Natural killer cell (primary cell): ENCODE measurements around the gene NIP7. TPM values are rescaled to one million over a fixed set of nuclear protein-coding genes. Genes with fewer than 3 reads are reported as not detected.
A peak's percentile ranks its signal among the peaks of the same experiment; 100 is the strongest.

Experiments used
- ATAC-seq, 3 donors: fragments of 150-1000 bp in 2 of 3; fragments of 200-7000 bp in 1 of 3; cut with Tn5 transposase; 1 replicate in 1 of 3; 2 replicates in 2 of 3; pipeline ENCODE4 v1.10.0; 2021; ENCODE audit warnings: mild to moderate bottlenecking in 2 of 3, moderate library complexity in 2 of 3
- DNase-seq, 2 donors: peaks; one replicate each; pipeline versions ENCODE4 v3.0.0 to v3.0.0-alpha.2; 2013 to 2021; ENCODE audit warnings: mixed read lengths in 1 of 2
- H3K27ac ChIP-seq: one replicate; pipeline ENCODE4 v1.5.1; 2013; ENCODE audit warnings: mild to moderate bottlenecking, low read length
- H3K27me3 ChIP-seq: one replicate; pipeline ENCODE4 v1.6.1; 2013; ENCODE audit warnings: low read length; ENCODE audit not compliant: control insufficient read depth, insufficient read depth
- H3K36me3 ChIP-seq: one replicate; pipeline ENCODE4 v1.6.1; 2013; ENCODE audit warnings: low read length; ENCODE audit not compliant: control insufficient read depth, insufficient read depth
- H3K4me1 ChIP-seq: one replicate; pipeline ENCODE4 v1.6.1; 2013; ENCODE audit warnings: low read length; ENCODE audit not compliant: control insufficient read depth, insufficient read depth
- H3K4me3 ChIP-seq: one replicate; pipeline ENCODE4 v1.5.1; 2013; ENCODE audit warnings: low read length
- H3K9me3 ChIP-seq: one replicate; pipeline ENCODE4 v1.6.1; 2013; ENCODE audit warnings: low read length; ENCODE audit not compliant: control insufficient read depth, insufficient read depth
- H3K27ac Mint-ChIP-seq, 2 donors: one replicate each; pipeline ENCODE4 v1.8.0; 2022; ENCODE audit warnings: mild to moderate bottlenecking in 2 of 2, mixed read lengths in 2 of 2, moderate library complexity in 1 of 2
- H3K27me3 Mint-ChIP-seq, 2 donors: one replicate each; pipeline ENCODE4 v1.8.0; 2022; ENCODE audit warnings: low read depth in 2 of 2, mixed read lengths in 2 of 2
- H3K36me3 Mint-ChIP-seq: one replicate; pipeline ENCODE4 v1.8.0; 2022; ENCODE audit warnings: mixed read lengths
- H3K4me1 Mint-ChIP-seq, 2 donors: one replicate each; pipeline ENCODE4 v1.8.0; 2022; ENCODE audit warnings: mixed read lengths in 2 of 2
- H3K4me3 Mint-ChIP-seq: one replicate; pipeline ENCODE4 v1.8.0; 2022; ENCODE audit warnings: mild to moderate bottlenecking, moderate library complexity, mixed read lengths
- H3K9me3 Mint-ChIP-seq, 2 donors: one replicate each; pipeline ENCODE4 v1.8.0; 2022; ENCODE audit warnings: mixed read lengths in 2 of 2
- WGBS: methylation state at CpG from one replicate; pipeline ENCODE4 v1.1.7; 2013; ENCODE audit warnings: missing lambda C conversion rate; ENCODE audit not compliant: insufficient coverage; 5-methylcytosine and 5-hydroxymethylcytosine counted together
- intact Hi-C: fragments of 100-400 bp; cut with micrococcal nuclease; formaldehyde crosslinking; loops from one replicate; pipeline ENCODE4 v1.14.2; 2022
- total RNA-seq, 4 donors: library from RNA; stranded (reverse); fragments of 120-200 nt in 1 of 4; gene quantifications; one replicate each; pipeline versions ENCODE4 v1.2.3 to v1.2.4, GENCODE V29; 2013 to 2022
- TF ChIP-seq, protein P1 (sequence below): fragments of 200-600 bp; IDR thresholded peaks from one replicate; pipeline ENCODE4 v1.8.0; 2022; ENCODE audit warnings: antibody characterized with exemption

NIP7 gene
- total RNA-seq, 3 donors from 2014 or later (not counting 1 experiment from before 2014, with no cell fraction given) = 33.7 to 41.8 (median 37.7) TPM

DNA sequence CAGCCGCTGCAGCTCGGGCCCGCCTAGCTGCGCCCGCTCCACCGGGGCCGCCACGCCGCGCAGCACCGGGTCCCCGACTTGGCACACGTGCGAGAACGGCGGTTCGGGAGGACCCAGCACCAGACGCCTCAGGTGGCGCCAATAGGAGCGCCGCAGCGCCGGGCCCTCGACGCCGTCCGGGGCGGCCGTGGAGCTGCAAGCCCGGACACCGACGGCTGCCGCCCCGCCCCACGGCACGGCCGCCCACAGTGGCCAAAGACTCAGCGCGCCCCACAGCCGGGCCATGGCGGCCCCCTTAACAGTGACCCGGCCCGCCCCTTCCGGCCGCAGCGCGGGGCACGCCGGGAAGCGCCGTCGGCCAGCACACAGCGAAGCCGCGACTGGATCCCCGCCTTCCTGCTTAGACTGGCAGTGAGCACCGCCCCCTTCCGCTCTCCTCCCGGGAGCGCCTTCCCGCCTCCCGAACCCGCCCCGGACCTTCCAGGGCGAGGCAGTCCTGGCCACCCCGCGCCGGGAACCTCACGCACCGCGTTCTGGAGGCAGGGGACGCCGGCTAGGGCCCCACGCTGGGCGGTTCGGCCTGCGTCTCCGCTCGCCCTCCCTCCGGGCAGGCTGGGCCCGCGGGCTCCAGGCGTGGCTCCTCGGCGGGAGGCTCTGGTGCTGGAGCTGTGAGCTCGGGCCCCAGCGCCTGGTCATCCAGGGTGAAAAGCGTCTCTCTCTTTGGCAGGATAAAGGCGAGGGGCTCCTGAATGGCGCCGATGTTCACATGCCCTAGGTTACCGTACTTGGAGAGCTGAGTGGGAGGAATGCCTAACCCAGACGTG is 9.1 kb upstream of the NIP7 start, which contains the start of gene PDF:
PDF (minus strand) TSS at position 303 of the 824 bp plus-strand sequence; CDS start at position 285, 18 bp downstream.
- Mint-ChIP-seq H3K36me3 (peaks cover under 1% of the 10 kb centered on the region), H3K4me1 (peaks cover 14 to 19% of the 10 kb centered on the region in 2 donors), H3K27ac (peak within 1 kb of the TSS; percentile 50 to 72), H3K27me3 (no peaks in the 10 kb centered on the region), H3K9me3 (no peaks in the 10 kb centered on the region), H3K4me3 (peak within 1 kb of the TSS; percentile 77)
- WGBS = under 1% methylated on average over 90 of the region's 93 CpGs
- no peaks in the 10 kb centered on the region for H3K9me3 ChIP-seq
- peak within 1 kb of the TSS; percentile 49 for H3K4me3 ChIP-seq
- ATAC-seq (peak; percentile 96 to 99 (median 97)), DNase-seq (peak; percentile 81 to 90)
- H3K27me3 ChIP-seq = no peaks in the 10 kb centered on the region
- TF ChIP-seq, protein P1, sequence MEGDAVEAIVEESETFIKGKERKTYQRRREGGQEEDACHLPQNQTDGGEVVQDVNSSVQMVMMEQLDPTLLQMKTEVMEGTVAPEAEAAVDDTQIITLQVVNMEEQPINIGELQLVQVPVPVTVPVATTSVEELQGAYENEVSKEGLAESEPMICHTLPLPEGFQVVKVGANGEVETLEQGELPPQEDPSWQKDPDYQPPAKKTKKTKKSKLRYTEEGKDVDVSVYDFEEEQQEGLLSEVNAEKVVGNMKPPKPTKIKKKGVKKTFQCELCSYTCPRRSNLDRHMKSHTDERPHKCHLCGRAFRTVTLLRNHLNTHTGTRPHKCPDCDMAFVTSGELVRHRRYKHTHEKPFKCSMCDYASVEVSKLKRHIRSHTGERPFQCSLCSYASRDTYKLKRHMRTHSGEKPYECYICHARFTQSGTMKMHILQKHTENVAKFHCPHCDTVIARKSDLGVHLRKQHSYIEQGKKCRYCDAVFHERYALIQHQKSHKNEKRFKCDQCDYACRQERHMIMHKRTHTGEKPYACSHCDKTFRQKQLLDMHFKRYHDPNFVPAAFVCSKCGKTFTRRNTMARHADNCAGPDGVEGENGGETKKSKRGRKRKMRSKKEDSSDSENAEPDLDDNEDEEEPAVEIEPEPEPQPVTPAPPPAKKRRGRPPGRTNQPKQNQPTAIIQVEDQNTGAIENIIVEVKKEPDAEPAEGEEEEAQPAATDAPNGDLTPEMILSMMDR = no peak
- intact Hi-C loops = no loop called here
- peaks cover 26% of the 10 kb centered on the region for H3K4me1 ChIP-seq
- H3K27ac ChIP-seq = peak within 1 kb of the TSS; percentile 67
- peaks cover 32% of the 10 kb centered on the region for H3K36me3 ChIP-seq

DNA sequence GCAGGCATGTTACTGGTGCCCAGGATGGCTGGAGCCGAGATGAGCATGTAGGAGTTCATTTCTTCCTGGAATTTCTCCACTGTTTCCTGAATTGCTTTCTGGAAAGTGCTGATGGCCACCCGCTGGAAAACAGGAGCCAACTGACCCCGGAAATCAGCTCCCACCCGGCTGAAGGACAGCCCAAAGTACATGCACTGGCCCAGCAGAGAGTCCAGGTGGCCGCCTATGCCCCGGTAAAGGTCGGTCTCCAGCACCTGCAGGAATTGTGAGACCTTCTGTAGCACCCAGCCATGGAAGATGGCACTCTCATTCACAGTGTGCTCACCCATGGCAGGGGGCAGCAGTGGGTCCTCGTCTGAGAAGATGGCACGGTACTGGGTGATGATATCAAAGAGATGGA is 4.9 kb upstream of the NIP7 start:
- no peaks in the 10 kb centered on the region for H3K9me3 ChIP-seq
- intact Hi-C loops = loop anchor here (5.0 kb wide), 1 partner anchor 53 kb away; the partner anchor contains the start of gene TERF2
- ATAC-seq = no peak
- no peaks in the 10 kb centered on the region for H3K27me3 Mint-ChIP-seq
- no peaks in the 10 kb centered on the region for H3K9me3 Mint-ChIP-seq
- no peak for DNase-seq
- no peak overlapping the region for H3K27ac ChIP-seq
- H3K36me3 Mint-ChIP-seq = peaks cover 9% of the 10 kb centered on the region
- H3K27ac Mint-ChIP-seq = no peak overlapping the region
- H3K4me3 Mint-ChIP-seq = no peak overlapping the region
- peaks cover 24 to 30% of the 10 kb centered on the region in 2 donors for H3K4me1 Mint-ChIP-seq
- H3K27me3 ChIP-seq = no peaks in the 10 kb centered on the region
- TF ChIP-seq, protein P1 = no peak
- H3K36me3 ChIP-seq = peaks cover 37% of the 10 kb centered on the region
- peaks cover 24% of the 10 kb centered on the region for H3K4me1 ChIP-seq
- 95% methylated on average over 9 of the region's 9 CpGs for WGBS
- H3K4me3 ChIP-seq = no peak overlapping the region

DNA sequence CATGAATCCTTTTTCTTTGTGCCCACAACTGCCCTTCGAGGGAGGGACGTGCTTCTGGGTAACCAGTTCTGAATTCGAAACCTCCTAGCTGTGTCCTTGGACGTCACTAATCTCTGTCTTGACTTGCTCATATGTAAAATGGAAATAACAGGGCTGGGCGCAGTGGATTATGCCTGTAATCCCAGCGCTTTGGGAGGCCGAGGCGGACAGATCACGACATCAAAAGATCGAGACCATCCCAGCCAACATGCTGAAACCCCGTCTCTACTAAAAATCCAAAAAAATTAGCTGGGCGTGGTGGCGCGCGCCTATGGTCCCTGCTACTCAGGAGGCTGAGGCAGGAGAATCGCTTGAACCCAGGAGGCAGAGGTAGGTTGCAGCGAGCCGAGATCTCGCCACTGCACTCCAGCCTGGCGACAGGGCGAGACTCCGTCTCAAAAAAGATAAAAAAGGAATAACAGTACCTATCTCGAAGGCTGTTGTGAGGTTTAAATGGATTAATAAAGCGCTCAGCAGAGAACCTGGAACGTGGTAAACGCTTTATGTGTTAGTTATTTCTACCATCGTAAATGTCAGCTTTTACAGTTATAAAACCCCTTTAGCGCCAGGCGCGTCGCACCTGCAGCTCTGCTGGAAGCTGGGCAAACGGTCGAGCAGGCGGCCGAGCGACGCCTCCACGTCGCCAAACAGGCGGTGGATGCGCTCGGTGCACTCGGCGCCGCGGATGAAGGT is 849 bp upstream of the NIP7 start:
- peaks cover 40% of the 10 kb centered on the region for H3K36me3 ChIP-seq
- peak overlapping the region; percentile 88 for H3K4me3 ChIP-seq
- H3K27ac Mint-ChIP-seq = peak overlapping the region; percentile 94 to 99
- DNase-seq (no peak), ATAC-seq (no peak)
- intact Hi-C loops = loop anchor here (1.0 to 5.0 kb wide), 3 partner anchors 27 to 86 kb away; partner anchors contain the start of genes CYB5B, TERF2 and VPS4A
- WGBS = 22% methylated on average over 46 of the region's 46 CpGs
- H3K27me3 Mint-ChIP-seq = no peaks in the 10 kb centered on the region
- H3K4me1 ChIP-seq = peaks cover 27% of the 10 kb centered on the region
- peak overlapping the region; percentile 48 for H3K27ac ChIP-seq
- H3K36me3 Mint-ChIP-seq = peaks cover 9% of the 10 kb centered on the region
- no peaks in the 10 kb centered on the region for H3K9me3 ChIP-seq
- peak overlapping the region; percentile 100 for H3K4me3 Mint-ChIP-seq
- TF ChIP-seq, protein P1 = no peak
- H3K4me1 Mint-ChIP-seq = peaks cover 36 to 38% of the 10 kb centered on the region in 2 donors
- H3K9me3 Mint-ChIP-seq = no peaks in the 10 kb centered on the region
- H3K27me3 ChIP-seq = no peaks in the 10 kb centered on the region
